K562 (cell line): Measurements from ENCODE around the gene TIMM50. TPM values are rescaled to one million over a fixed set of nuclear protein-coding genes. Genes with fewer than 3 reads are reported as not detected.

Source experiments
- CREM ChIP-seq: IDR thresholded peaks from 2 replicates; pipeline ENCODE4 v1.6.1; 2014; ENCODE audit warnings: antibody characterized with exemption, low read depth
- DPF2 ChIP-seq: fragments of 450-650 bp; IDR thresholded peaks from 2 replicates; pipeline ENCODE4 v1.6.1; 2016
- GABPA ChIP-seq: fragments of 200-800 bp; sonication (Bioruptor generic); conservative IDR thresholded peaks from 2 replicates; pipeline ENCODE4 v1.6.1; 2016; ENCODE audit warnings: low read depth, missing genetic modification characterization, missing compliant biosample characterization
- JUND ChIP-seq, 2 experiments: IDR thresholded peaks; 2 replicates in 1 of 2; 3 replicates in 1 of 2; pipeline ENCODE4 v1.6.1; 2011; ENCODE audit warnings: borderline replicate concordance in 2 of 2, low read depth in 2 of 2, low read length in 2 of 2, improper control_type of control experiment in 1 of 2, missing biosample characterization in 1 of 2, missing genetic modification characterization in 1 of 2, missing genetic modification reagents in 1 of 2
- MCM3 ChIP-seq: fragments of 450-650 bp; IDR thresholded peaks from 2 replicates; pipeline ENCODE4 v1.6.1; 2016
- PHF20 ChIP-seq: fragments of 450-650 bp; IDR thresholded peaks from 2 replicates; pipeline ENCODE4 v1.6.1; 2018; ENCODE audit not compliant: partially characterized antibody
- SMARCA4 ChIP-seq: fragments of 450-650 bp; IDR thresholded peaks from 2 replicates; pipeline ENCODE4 v1.6.1; 2016
- SUPT5H ChIP-seq: fragments of 450-650 bp; IDR thresholded peaks from 2 replicates; pipeline ENCODE4 v1.6.1; 2016
- TBP ChIP-seq: optimal IDR thresholded peaks from 2 replicates; pipeline ENCODE3; 2011; ENCODE audit warnings: low read depth, low read length, improper control_type of control experiment
- ZC3H8 ChIP-seq: fragments of 450-650 bp; IDR thresholded peaks from 2 replicates; pipeline ENCODE4 v1.6.1; 2017
- ZMIZ1 ChIP-seq, 2 experiments: fragments of 150-350 bp in 1 of 2; IDR thresholded peaks; 2 replicates each; pipeline ENCODE4 v1.6.1; 2012 to 2016; ENCODE audit warnings: low read depth in 2 of 2, low read length in 2 of 2, mild to moderate bottlenecking in 1 of 2, moderate library complexity in 1 of 2
- ZNF134 ChIP-seq: fragments of 250-450 bp; sonication (Bioruptor Pico); conservative IDR thresholded peaks from 2 replicates; pipeline ENCODE4 v1.4.0; 2020
- ZNF212 ChIP-seq: fragments of 450-650 bp; formaldehyde crosslinking; IDR thresholded peaks from 2 replicates; pipeline ENCODE4 v1.4.0; 2020; ENCODE audit warnings: mild to moderate bottlenecking
- ZNF253 ChIP-seq: fragments of 250-450 bp; sonication (Bioruptor Pico); conservative IDR thresholded peaks from 2 replicates; pipeline ENCODE4 v1.6.1; 2021; ENCODE audit warnings: mild to moderate bottlenecking
- ZNF41 ChIP-seq: fragments of 250-450 bp; sonication (Bioruptor Pico); conservative IDR thresholded peaks from 2 replicates; pipeline ENCODE4 v1.4.0; 2020; ENCODE audit warnings: mild to moderate bottlenecking
- ZNF644 ChIP-seq: fragments of 200-800 bp; sonication (Bioruptor generic); IDR thresholded peaks from 2 replicates; pipeline ENCODE4 v1.6.1; 2016; ENCODE audit warnings: low read depth, missing genetic modification characterization, missing compliant biosample characterization
- ZNF655 ChIP-seq: fragments of 250-450 bp; sonication (Bioruptor Pico); IDR thresholded peaks from 2 replicates; pipeline ENCODE4 v1.5.0; 2021
- polyA plus RNA-seq, 8 experiments: library from polyadenylated mRNA; depleted of rRNA in 4 of 8; stranded (reverse) in 5 of 8; unstranded in 3 of 8; fragments of >200 nt; fragmentation: Nextera tagmentation in 2 of 8; fragmentation: Illumina TruSeq in 1 of 8; extraction: Ambion mirVana in 2 of 8; extraction: Trizol in 1 of 8; gene quantifications; 2 replicates each; pipeline versions ENCODE4 v1.2.1 to v1.2.3, GENCODE V29; 2011 to 2014; ENCODE audit warnings: inconsistent platforms in 1 of 8, missing spikeins in 1 of 8
- total RNA-seq, 7 experiments: library from RNA; depleted of rRNA in 6 of 7; stranded (reverse); fragments of >200 nt in 6 of 7; fragmentation: Illumina TruSeq in 2 of 7; extraction: Trizol in 2 of 7; gene quantifications; 2 replicates each; pipeline versions ENCODE4 v1.2.1 to v1.2.3, GENCODE V29; 2011 to 2021; ENCODE audit warnings: low replicate concordance in 1 of 7
- TF ChIP-seq, protein P1 (sequence below): fragments of 250-450 bp; sonication (Bioruptor Pico); IDR thresholded peaks from 2 replicates; pipeline ENCODE4 v1.8.0; 2022; ENCODE audit warnings: inconsistent platforms
- TF ChIP-seq, protein P2 (sequence below): fragments of 450-650 bp; IDR thresholded peaks from 2 replicates; pipeline ENCODE4 v1.6.1; 2016; ENCODE audit warnings: mild to moderate bottlenecking

TIMM50 gene
- total and polyA plus RNA-seq, 9 of the 15 experiments (the other 6 are each of a cell fraction or from before 2014, with no cell fraction given), result 28.3 to 221 (median 170) TPM

DNA sequence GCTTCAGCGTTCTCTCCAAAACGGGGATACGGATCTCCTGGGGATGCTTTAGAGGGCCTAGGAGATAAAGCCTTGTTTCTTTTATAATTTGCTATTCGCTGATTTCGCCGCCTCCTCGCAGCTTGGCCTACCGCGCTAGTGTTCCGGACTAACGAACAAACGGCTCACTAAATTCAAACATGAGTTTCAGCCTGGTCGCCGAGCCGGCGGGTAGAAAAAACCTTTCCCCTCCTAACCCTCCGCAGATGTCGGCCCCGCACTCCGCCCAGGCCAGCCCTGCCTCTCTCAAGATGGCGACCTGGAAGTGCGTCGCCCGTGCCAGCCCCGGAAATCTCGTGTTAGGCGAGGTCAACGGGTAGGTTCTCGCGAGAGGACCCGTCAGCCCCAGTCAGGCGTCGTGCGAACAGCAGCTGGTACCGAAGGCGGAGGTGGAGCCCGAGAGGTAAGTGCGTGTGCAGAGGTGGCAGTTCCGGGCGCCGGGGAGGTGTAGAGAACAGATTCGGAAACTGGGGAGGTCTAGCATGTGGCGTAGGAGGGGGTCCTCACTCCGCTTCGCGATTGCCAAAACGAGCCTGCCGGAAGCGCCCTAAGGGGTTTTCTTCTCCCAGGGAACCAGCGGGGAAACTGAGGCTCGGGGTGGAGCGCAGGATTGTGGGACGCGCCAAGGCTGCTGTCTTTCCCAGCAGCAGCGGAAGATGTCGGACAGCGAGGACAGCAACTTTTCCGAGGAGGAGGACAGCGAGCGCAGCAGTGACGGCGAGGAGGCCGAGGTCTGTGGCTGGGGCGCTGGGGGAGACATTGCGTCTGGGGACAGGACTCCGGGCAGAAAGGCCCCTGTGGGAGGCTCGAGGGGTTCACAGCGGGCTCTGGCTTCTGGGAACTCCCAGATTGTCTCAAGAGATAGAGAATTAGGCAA lies 35.2 kb upstream of the TIMM50 start, which contains the start of gene SUPT5H (continued):
- TF ChIP-seq, protein P1, sequence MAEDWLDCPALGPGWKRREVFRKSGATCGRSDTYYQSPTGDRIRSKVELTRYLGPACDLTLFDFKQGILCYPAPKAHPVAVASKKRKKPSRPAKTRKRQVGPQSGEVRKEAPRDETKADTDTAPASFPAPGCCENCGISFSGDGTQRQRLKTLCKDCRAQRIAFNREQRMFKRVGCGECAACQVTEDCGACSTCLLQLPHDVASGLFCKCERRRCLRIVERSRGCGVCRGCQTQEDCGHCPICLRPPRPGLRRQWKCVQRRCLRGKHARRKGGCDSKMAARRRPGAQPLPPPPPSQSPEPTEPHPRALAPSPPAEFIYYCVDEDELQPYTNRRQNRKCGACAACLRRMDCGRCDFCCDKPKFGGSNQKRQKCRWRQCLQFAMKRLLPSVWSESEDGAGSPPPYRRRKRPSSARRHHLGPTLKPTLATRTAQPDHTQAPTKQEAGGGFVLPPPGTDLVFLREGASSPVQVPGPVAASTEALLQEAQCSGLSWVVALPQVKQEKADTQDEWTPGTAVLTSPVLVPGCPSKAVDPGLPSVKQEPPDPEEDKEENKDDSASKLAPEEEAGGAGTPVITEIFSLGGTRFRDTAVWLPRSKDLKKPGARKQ (CRISPR knock-in tag), result no peak
- peak; percentile 57 for TF ChIP-seq PHF20
- peak; percentile 86 for TF ChIP-seq SUPT5H
- no peak for TF ChIP-seq ZNF41 (CRISPR knock-in tag)
- peak; percentile 95 for TF ChIP-seq GABPA
- peak; percentile 95 for TF ChIP-seq CREM
- peak; percentile 26; the same call in 1 of the 2 replicates for TF ChIP-seq SMARCA4
- no peak for TF ChIP-seq ZNF134 (CRISPR knock-in tag)
- TF ChIP-seq ZNF644, result no peak
- TF ChIP-seq ZMIZ1 (IDR thresholded peaks at IDR 0.05; ENCODE audit: low read depth in 2 of 2, low read length in 2 of 2), result 0 out of 4 replicates have a peak, but pooled peaks of 1 of the 2 experiments have one; percentile 41
- TF ChIP-seq ZNF253, result no peak
- TF ChIP-seq ZNF212 (CRISPR knock-in tag), result no peak
- no peak for TF ChIP-seq MCM3
- TF ChIP-seq DPF2, result 0 out of 2 replicates have a peak, but pooled peaks have one; percentile 29
- TF ChIP-seq TBP, result peak; percentile 87
- no peak for TF ChIP-seq ZC3H8
- peak; percentile 45; the same call in 1 of the 2 replicates for TF ChIP-seq JUND (IDR thresholded peaks at IDR 0.05; ENCODE audit: borderline replicate concordance, low read depth, low read length)
- no peak; the same call in 2 of the 3 replicates for TF ChIP-seq JUND (tag; IDR thresholded peaks at IDR 0.05; ENCODE audit: borderline replicate concordance, low read depth, low read length)
- TF ChIP-seq ZNF655, result no peak
- TF ChIP-seq, protein P2, sequence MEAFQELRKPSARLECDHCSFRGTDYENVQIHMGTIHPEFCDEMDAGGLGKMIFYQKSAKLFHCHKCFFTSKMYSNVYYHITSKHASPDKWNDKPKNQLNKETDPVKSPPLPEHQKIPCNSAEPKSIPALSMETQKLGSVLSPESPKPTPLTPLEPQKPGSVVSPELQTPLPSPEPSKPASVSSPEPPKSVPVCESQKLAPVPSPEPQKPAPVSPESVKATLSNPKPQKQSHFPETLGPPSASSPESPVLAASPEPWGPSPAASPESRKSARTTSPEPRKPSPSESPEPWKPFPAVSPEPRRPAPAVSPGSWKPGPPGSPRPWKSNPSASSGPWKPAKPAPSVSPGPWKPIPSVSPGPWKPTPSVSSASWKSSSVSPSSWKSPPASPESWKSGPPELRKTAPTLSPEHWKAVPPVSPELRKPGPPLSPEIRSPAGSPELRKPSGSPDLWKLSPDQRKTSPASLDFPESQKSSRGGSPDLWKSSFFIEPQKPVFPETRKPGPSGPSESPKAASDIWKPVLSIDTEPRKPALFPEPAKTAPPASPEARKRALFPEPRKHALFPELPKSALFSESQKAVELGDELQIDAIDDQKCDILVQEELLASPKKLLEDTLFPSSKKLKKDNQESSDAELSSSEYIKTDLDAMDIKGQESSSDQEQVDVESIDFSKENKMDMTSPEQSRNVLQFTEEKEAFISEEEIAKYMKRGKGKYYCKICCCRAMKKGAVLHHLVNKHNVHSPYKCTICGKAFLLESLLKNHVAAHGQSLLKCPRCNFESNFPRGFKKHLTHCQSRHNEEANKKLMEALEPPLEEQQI, result no peak
